HG03025 (cell line): ENCODE results near the gene KSR1.

Experiments used
- ATAC-seq: cut with Tn5 transposase; IDR thresholded peaks from one replicate; pipeline ENCODE4 v1.9.1; 2021; ENCODE audit warnings: mild to moderate bottlenecking, moderate library complexity; ENCODE audit not compliant: unreplicated experiment, low FRiP score

The KSR1 gene

GRCh38 chr17:27545562-27546229, 89.4 kb downstream of the KSR1 start:
- ATAC-seq: no peak

- no peak for ATAC-seq
These were observed 90.5 kb downstream of the KSR1 start for GRCh38 chr17:27546624-27547300.

GRCh38 chr17:27547301-27547683, 91.0 kb downstream of the KSR1 start:
- no peak for ATAC-seq

- no peak for ATAC-seq
These were observed 92.1 kb downstream of the KSR1 start for GRCh38 chr17:27548369-27548768.

- no peak for ATAC-seq
These were observed 93.1 kb downstream of the KSR1 start for GRCh38 chr17:27549251-27549893.

GRCh38 chr17:27550291-27550930, 94.2 kb downstream of the KSR1 start:
- no peak for ATAC-seq

- no peak for ATAC-seq
These were observed 94.8 kb downstream of the KSR1 start for GRCh38 chr17:27550974-27551505.

- ATAC-seq: no peak
These were observed 95.5 kb downstream of the KSR1 start for GRCh38 chr17:27551701-27552248.

- ATAC-seq: no peak
These were observed 96.1 kb downstream of the KSR1 start for GRCh38 chr17:27552276-27552732.

GRCh38 chr17:27553019-27553511, 96.8 kb downstream of the KSR1 start:
- ATAC-seq: no peak

- ATAC-seq: no peak
These were observed 97.9 kb downstream of the KSR1 start for GRCh38 chr17:27554152-27554551.

GRCh38 chr17:27554911-27555310, 98.7 kb downstream of the KSR1 start:
- no peak for ATAC-seq

- ATAC-seq: no peak
These were observed 99.1 kb downstream of the KSR1 start for GRCh38 chr17:27555339-27555738.

GRCh38 chr17:27558341-27558740, 102.1 kb downstream of the KSR1 start:
- ATAC-seq: no peak

- no peak for ATAC-seq
These were observed 102.7 kb downstream of the KSR1 start for GRCh38 chr17:27558842-27559505.

GRCh38 chr17:27559506-27560481, 103.5 kb downstream of the KSR1 start:
- ATAC-seq: no peak

- ATAC-seq: no peak
These were observed 104.4 kb downstream of the KSR1 start for GRCh38 chr17:27560668-27561067.

GRCh38 chr17:27562777-27563455, 106.7 kb downstream of the KSR1 start:
- no peak for ATAC-seq
